Bronchial epithelial cell (primary cell): Measurements from ENCODE around the gene GDPD3. TPM values are rescaled to one million over a fixed set of nuclear protein-coding genes. Genes with fewer than 3 reads are reported as not detected.

Source experiments
- DNase-seq: peaks from one replicate; pipeline ENCODE4 v3.0.0-alpha.2; 2010; ENCODE audit warnings: low read depth
- FAIRE-seq: peaks from 2 replicates; lab custom pipeline; 2011; peaks lifted over from hg19 to GRCh38; lab: Jason Lieb, UNC
- H3K27me3 ChIP-seq: 2 replicates; pipeline ENCODE4 v1.5.1; 2011; ENCODE audit warnings: low read length; ENCODE audit not compliant: control insufficient read depth, insufficient read depth
- H3K36me3 ChIP-seq: 2 replicates; pipeline ENCODE4 v1.5.1; 2011; ENCODE audit warnings: low read length; ENCODE audit not compliant: control insufficient read depth, insufficient read depth
- H3K4me3 ChIP-seq: 2 replicates; pipeline ENCODE4 v1.5.1; 2011; ENCODE audit warnings: mild to moderate bottlenecking, low read depth, low read length, control low read depth
- total RNA-seq: library from RNA; depleted of rRNA; stranded (reverse); fragments of >200 nt; gene quantifications from 2 replicates; pipeline ENCODE4 v1.2.1, GENCODE V29; 2014
- TF ChIP-seq, protein P1 (sequence below): IDR thresholded peaks from 2 replicates; pipeline ENCODE4 v1.5.1; 2011; ENCODE audit warnings: mild to moderate bottlenecking, moderate library complexity, low read length, control low read depth, inconsistent platforms; ENCODE audit not compliant: insufficient read depth, severe bottlenecking

Gene GDPD3
- total RNA-seq, 1 donor from 2014 or later: 7.1 TPM

DNA sequence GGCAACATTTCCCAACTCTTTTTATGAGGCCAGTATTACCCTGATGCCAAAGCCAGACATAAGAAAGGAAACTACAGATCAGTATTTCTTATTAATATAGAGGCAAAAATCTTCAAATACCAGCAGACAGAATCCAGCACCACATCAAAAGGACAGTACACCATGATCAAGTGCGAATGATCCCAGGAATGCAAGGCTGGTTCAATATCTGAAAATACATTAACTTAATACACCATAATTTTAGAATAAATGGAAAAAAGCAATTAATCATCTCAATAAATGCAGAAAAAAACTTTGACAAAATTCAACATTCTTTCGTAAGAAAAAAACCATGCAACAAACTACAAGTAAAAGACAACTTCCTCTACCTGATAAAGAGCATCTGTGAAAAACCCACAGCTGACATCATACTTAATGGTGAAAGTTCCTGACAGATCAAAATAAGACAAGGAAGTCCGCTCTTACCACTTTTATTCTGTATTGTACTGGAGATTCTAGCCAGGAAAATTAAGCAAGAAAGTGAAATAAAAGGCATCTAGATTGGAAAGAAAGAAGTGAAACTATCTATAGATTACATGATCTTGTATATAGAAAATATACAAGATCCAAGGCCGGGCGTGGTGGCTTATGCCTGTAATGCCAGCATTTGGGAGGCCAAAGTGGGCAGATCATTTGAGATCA is 36.1 kb upstream of the GDPD3 start:
- FAIRE-seq: no peak

DNA sequence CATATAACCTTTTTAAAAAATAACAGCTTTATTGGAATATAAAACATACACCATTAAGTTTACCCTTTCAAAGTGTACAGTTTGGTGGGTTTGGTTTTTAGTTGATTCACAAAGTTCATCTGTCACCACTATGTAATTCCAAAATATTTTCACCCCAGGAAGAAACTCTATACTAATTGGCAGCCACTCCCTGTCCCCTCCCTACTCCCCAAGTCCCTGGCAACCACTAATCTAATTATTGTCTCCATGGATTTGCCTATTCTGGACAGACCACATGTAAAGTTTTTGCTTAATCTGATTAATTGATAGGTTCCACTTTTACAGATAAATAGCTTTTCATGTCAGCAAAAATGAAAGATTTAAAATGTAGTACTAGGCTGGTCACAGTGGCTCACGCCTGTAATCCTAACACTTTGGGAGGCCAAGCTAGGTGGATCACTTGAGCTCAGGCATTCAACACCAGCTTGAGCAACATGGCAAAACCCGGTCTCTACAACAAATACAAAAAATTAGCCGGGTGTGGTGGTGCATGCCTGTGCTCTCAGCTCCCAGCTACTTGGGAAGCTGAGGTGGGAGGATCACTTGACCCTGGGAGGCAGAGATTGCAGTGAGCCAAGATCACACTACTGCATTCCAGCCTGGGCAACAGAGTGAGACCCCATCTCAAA is 34.6 kb upstream of the GDPD3 start:
- H3K4me3 ChIP-seq: no peak overlapping the region
- DNase-seq: no peak
- no peaks in the 10 kb centered on the region for H3K27me3 ChIP-seq
- H3K36me3 ChIP-seq: no peaks in the 10 kb centered on the region
- TF ChIP-seq, protein P1, sequence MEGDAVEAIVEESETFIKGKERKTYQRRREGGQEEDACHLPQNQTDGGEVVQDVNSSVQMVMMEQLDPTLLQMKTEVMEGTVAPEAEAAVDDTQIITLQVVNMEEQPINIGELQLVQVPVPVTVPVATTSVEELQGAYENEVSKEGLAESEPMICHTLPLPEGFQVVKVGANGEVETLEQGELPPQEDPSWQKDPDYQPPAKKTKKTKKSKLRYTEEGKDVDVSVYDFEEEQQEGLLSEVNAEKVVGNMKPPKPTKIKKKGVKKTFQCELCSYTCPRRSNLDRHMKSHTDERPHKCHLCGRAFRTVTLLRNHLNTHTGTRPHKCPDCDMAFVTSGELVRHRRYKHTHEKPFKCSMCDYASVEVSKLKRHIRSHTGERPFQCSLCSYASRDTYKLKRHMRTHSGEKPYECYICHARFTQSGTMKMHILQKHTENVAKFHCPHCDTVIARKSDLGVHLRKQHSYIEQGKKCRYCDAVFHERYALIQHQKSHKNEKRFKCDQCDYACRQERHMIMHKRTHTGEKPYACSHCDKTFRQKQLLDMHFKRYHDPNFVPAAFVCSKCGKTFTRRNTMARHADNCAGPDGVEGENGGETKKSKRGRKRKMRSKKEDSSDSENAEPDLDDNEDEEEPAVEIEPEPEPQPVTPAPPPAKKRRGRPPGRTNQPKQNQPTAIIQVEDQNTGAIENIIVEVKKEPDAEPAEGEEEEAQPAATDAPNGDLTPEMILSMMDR: no peak
- no peak for FAIRE-seq

More for the DNA sequence above, 36.1 kb upstream of the GDPD3 start:
- no peaks in the 10 kb centered on the region for H3K36me3 ChIP-seq
- H3K27me3 ChIP-seq: no peaks in the 10 kb centered on the region
- no peak overlapping the region for H3K4me3 ChIP-seq
- DNase-seq: no peak
- TF ChIP-seq, protein P1: no peak

DNA sequence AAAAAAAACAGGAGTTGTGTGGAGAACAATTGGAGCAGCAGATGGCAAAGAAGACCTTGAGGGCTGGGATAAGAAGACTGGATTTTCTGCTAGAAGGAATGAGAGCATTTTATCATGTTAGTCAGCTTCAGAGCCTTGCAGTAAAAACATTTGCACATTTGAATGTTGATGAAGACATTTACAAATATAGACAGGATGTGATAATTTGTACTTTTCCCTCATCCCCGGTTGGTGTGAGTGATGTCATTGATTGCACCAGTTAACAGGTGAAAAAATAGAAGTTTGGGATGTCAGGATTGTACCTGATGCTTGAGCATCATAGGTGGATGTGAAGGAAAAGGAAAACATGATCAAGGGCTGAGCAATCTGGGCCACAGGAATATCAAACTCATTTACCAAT is 32.3 kb upstream of the GDPD3 start:
- TF ChIP-seq, protein P1: no peak
- H3K4me3 ChIP-seq: no peak overlapping the region
- DNase-seq: no peak
- no peaks in the 10 kb centered on the region for H3K27me3 ChIP-seq
- FAIRE-seq: no peak
- H3K36me3 ChIP-seq: no peaks in the 10 kb centered on the region

DNA sequence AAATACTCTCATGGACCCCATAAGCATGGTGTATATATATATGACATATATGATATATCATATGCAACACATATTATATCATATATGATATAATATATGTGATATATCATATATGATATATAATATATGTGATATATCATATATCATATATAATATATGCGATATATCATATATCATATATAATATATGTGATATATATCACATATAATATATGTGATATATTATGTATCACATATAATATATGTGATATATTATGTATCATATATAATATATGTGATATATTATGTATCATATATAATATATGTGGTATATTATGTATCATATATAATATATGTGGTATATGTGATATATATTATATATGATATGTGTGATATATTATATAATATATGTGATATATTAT is 31.6 kb upstream of the GDPD3 start:
- Histone ChIP-seq H3K36me3 (no peaks in the 10 kb centered on the region), H3K27me3 (no peaks in the 10 kb centered on the region), H3K4me3 (no peak overlapping the region)
- no peak for DNase-seq
- TF ChIP-seq, protein P1: no peak
- no peak for FAIRE-seq

DNA sequence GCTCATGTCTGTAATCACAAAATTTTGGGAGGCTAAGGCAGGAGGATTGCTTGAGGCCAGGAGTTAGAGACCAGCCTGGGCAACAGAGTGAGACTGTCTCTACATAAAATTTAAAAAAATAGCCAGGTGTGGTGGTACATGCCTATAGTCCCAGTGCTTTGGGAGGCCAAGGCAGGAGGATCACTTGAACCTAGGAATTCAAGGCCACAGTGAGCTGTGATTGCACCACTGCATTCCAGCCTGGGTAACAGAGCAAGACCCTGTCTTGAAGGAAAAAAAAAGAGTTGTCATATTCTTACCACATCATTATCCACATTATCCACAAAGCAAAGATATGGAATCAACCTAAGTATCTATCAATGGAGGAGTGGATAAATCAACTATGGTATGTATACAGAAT is 30.7 kb upstream of the GDPD3 start:
- FAIRE-seq: no peak
- TF ChIP-seq, protein P1: no peak
- DNase-seq: no peak

More for the DNA sequence above, 30.7 kb upstream of the GDPD3 start:
- Histone ChIP-seq H3K4me3 (no peak overlapping the region), H3K27me3 (no peaks in the 10 kb centered on the region), H3K36me3 (no peaks in the 10 kb centered on the region)
